T-cell (primary cell): Measurements from ENCODE around the gene TCAP. TPM values are rescaled to one million over a fixed set of nuclear protein-coding genes. Genes with fewer than 3 reads are reported as not detected.

ENCODE experiments used
- ATAC-seq, 4 experiments: fragments of 200-7000 bp in 3 of 4; fragments of 150-1000 bp in 1 of 4; cut with Tn5 transposase; replicated peaks in 1 of 4; 1 replicate in 3 of 4; 2 replicates in 1 of 4; pipeline ENCODE4 v1.10.0; 2021; ENCODE audit warnings: moderate library complexity in 3 of 4, mild to moderate bottlenecking in 2 of 4, moderate number of reproducible peaks in 1 of 4
- CTCF ChIA-PET, 2 donors: fragments of 300-600 bp; sonication (Branson Sonifier 250); formaldehyde crosslinking; loops; one replicate each; lab custom pipeline; 2022; ENCODE audit warnings: antibody characterized with exemption in 2 of 2; lab: Charles Lee
- POLR2A ChIA-PET, 2 donors: fragments of 300-600 bp; sonication (Branson Sonifier 250); formaldehyde crosslinking; loops; one replicate each; lab custom pipeline; 2022; ENCODE audit warnings: antibody characterized with exemption in 2 of 2; lab: Charles Lee
- DNase-seq, 35 experiments: peaks; one replicate each; pipeline versions ENCODE4 v3.0.0 to v3.0.0-alpha.2; 2013 to 2023
- H3K27ac ChIP-seq: one replicate; pipeline ENCODE4 v1.5.1; 2013; ENCODE audit warnings: low read length
- H3K27me3 ChIP-seq, 2 experiments: replicated peaks in 1 of 2; 1 replicate in 1 of 2; 2 replicates in 1 of 2; pipeline versions ENCODE4 v1.6.1 to v1.7.0; 2013; ENCODE audit warnings: low read length in 1 of 2, mixed read lengths in 1 of 2; ENCODE audit not compliant: control insufficient read depth in 2 of 2, insufficient read depth in 2 of 2; ENCODE audit errors: extremely low read depth in 1 of 2
- H3K36me3 ChIP-seq, 2 donors: 1 replicate in 1 of 2; 2 replicates in 1 of 2; pipeline versions ENCODE4 v1.6.1 to v1.7.0; 2013; ENCODE audit warnings: low read length in 1 of 2; ENCODE audit not compliant: control insufficient read depth in 2 of 2, insufficient read depth in 1 of 2; ENCODE audit errors: extremely low read depth in 1 of 2
- H3K4me1 ChIP-seq, 2 experiments: 1 replicate in 1 of 2; 2 replicates in 1 of 2; pipeline versions ENCODE4 v1.6.1 to v1.7.0; 2013; ENCODE audit warnings: low read length in 2 of 2, mixed read lengths in 1 of 2; ENCODE audit not compliant: insufficient read depth in 2 of 2, control insufficient read depth in 1 of 2; ENCODE audit errors: extremely low read depth in 1 of 2
- H3K4me3 ChIP-seq, 2 donors: 1 replicate in 1 of 2; 2 replicates in 1 of 2; pipeline versions ENCODE4 v1.5.1 to v1.7.0; 2013; ENCODE audit warnings: mild to moderate bottlenecking in 2 of 2, low read length in 1 of 2, moderate library complexity in 1 of 2; ENCODE audit not compliant: control insufficient read depth in 1 of 2; ENCODE audit errors: extremely low read depth in 1 of 2
- H3K9me3 ChIP-seq: 2 replicates; pipeline ENCODE4 v1.7.0; 2013
- H3K27ac Mint-ChIP-seq, 2 donors: one replicate each; pipeline ENCODE4 v1.8.0; 2020 to 2021; ENCODE audit warnings: mild to moderate bottlenecking in 2 of 2, mixed read lengths in 2 of 2
- H3K27me3 Mint-ChIP-seq, 2 donors: one replicate each; pipeline ENCODE4 v1.8.0; 2021 to 2022; ENCODE audit warnings: mixed read lengths in 2 of 2
- H3K36me3 Mint-ChIP-seq: one replicate; pipeline ENCODE4 v1.8.0; 2021; ENCODE audit warnings: mixed read lengths
- H3K4me1 Mint-ChIP-seq, 3 donors: one replicate each; pipeline ENCODE4 v1.8.0; 2020 to 2022; ENCODE audit warnings: mixed read lengths in 3 of 3, mild to moderate bottlenecking in 1 of 3
- H3K4me3 Mint-ChIP-seq, 3 donors: one replicate each; pipeline ENCODE4 v1.8.0; 2020 to 2022; ENCODE audit warnings: mild to moderate bottlenecking in 3 of 3, mixed read lengths in 3 of 3, moderate library complexity in 3 of 3
- H3K9me3 Mint-ChIP-seq, 3 donors: one replicate each; pipeline ENCODE4 v1.8.0; 2020 to 2022; ENCODE audit warnings: mixed read lengths in 3 of 3
- WGBS: methylation state at CpG from one replicate; pipeline ENCODE4 v1.1.5; 2013; ENCODE audit warnings: missing lambda C conversion rate; ENCODE audit not compliant: insufficient coverage; 5-methylcytosine and 5-hydroxymethylcytosine counted together
- total RNA-seq, 35 experiments: library from RNA in 6 of 35; stranded (reverse) in 6 of 35; fragments of 120-200 nt in 1 of 35; gene quantifications; one replicate each; pipeline versions ENCODE4 v1.2.1 to v1.2.4 and lab custom pipeline; 2013 to 2026

The TCAP gene
- total RNA-seq, 5 donors from 2014 or later (not counting 1 experiment from before 2014, with no cell fraction given): 2.2 to 7.8 (median 6.6) TPM

DNA sequence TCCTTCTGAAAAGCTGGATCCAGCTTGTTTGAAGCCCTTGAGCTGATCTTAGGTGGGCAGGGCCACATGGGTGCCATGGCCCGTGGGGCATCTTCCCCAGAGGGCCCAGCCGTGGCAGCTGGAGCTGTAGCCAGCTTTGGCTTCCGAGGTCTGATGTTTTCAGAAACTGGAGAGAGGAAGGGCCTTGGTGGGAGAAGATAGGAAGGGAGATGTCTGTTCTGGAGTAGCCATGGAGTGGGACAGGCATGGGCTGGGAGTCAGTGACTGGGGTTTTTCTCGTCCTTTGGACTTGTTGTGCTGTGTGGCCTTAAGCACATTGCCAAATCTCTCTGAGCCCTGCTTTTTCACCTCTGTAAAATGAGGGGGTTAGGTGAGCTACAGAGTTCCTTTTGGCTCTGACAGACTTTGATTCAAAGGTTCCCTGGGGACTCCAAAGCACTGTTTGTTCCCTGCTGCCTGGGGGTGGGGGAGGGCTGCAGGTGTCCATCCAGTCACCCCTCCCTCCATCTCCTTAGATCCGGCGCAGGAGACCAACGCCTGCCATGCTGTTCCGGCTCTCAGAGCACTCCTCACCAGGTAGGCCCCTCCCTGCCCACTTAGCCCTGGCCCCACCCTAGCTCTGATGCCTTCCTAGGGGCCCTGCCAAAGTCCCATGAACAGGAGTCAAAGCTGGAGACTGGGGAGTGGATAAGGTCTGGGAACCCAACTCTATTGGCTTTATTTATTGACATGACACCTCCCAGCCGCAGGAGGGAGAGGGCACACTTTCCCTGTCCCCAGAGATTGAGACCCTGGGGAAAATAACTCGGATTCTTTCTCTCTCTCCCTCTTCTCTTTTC is 36.3 kb upstream of the TCAP start:
- Mint-ChIP-seq H3K27ac (no peak overlapping the region), H3K4me3 (no peak overlapping the region), H3K4me1 (peaks cover 16 to 20% (median 17%) of the 10 kb centered on the region in 3 donors), H3K36me3 (no peaks in the 10 kb centered on the region), H3K27me3 (peaks cover 40 to 43% of the 10 kb centered on the region in 2 donors), H3K9me3 (no peaks in the 10 kb centered on the region)
- DNase-seq: no peak
- Histone ChIP-seq H3K27me3 (peaks cover 0 to 88% of the 10 kb centered on the region in 2 experiments), H3K4me3 (no peak overlapping the region), H3K36me3 (no peaks in the 10 kb centered on the region), H3K4me1 (peaks cover 15 to 23% of the 10 kb centered on the region in 2 experiments), H3K27ac (no peak overlapping the region), H3K9me3 (no peaks in the 10 kb centered on the region)
- ChIA-PET CTCF (interaction anchor here (0.9 to 1.4 kb wide), 3 partner anchors 9 to 81 kb away, joined by 3 to 5 read pairs (median 4); no protein-coding TSS in a partner anchor), POLR2A (interaction anchor here in 1 of 2 donors (1.6 kb wide), 1 partner anchor 10 kb away, joined by 9 read pairs; no protein-coding TSS in a partner anchor)
- WGBS: 73% methylated on average over 4 of the region's 10 CpGs
- ATAC-seq: no peak

DNA sequence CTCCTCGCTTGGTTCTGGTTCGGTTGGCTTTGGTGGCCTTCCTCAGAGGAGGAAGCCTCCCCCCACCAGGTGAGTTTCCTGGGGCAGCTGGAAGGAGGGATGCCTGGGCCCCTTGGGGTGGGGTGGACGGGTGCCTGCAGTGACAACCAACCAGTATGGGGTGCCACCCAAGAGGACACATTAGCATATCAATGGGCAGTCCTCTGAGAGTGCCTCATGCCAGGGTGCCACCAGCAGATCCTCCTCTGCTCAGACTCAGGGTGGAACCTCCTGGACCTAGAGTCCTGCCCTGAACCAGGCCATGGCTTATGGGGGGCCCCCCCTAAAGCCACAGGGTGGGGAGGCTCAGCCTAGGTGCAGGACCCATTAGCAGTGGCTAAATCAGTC is 35.7 kb upstream of the TCAP start:
- peaks cover 19 to 22% (median 21%) of the 10 kb centered on the region in 3 donors for H3K4me1 Mint-ChIP-seq
- no peak overlapping the region for H3K4me3 ChIP-seq
- POLR2A ChIA-PET: no interaction called here
- no peaks in the 10 kb centered on the region for H3K9me3 ChIP-seq
- no peaks in the 10 kb centered on the region for H3K36me3 ChIP-seq
- H3K27ac ChIP-seq: no peak overlapping the region
- H3K4me3 Mint-ChIP-seq: no peak overlapping the region
- H3K36me3 Mint-ChIP-seq: no peaks in the 10 kb centered on the region
- peaks cover 39 to 43% of the 10 kb centered on the region in 2 donors for H3K27me3 Mint-ChIP-seq
- peaks cover 18 to 23% of the 10 kb centered on the region in 2 experiments for H3K4me1 ChIP-seq
- H3K27me3 ChIP-seq: peaks cover 0 to 87% of the 10 kb centered on the region in 2 experiments
- DNase-seq (no peak), ATAC-seq (no peak)
- CTCF ChIA-PET: interaction anchor here in 1 of 2 donors (0.6 to 1.4 kb wide), 2 partner anchors 11 to 38 kb away, joined by 4 to 10 read pairs; no protein-coding TSS in a partner anchor
- 50% methylated on average over 1 of the region's 3 CpGs for WGBS
- H3K9me3 Mint-ChIP-seq: no peaks in the 10 kb centered on the region
- H3K27ac Mint-ChIP-seq: no peak overlapping the region

DNA sequence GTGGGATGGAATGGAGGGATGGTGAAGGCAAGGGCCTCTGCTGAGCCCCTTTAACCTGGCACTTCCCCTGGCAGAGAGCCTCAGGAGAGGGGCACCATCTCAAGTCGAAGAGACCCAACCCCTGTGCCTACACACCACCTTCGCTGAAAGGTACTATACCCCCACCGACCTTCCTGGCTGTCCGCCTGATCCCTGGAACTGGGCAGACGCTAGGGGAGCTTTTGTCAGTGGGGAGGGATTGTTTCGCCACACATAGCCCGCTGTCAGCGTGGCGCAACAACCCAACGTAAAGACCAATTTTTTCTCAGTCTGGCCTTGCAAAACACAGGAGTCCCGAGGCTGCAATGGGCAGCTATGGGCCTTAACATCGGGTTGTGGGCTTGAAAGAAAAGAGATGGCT is 35.3 kb upstream of the TCAP start:
- Histone ChIP-seq H3K27ac (no peak overlapping the region), H3K4me1 (peaks cover 18 to 27% of the 10 kb centered on the region in 2 experiments), H3K9me3 (no peaks in the 10 kb centered on the region), H3K27me3 (peaks cover 0 to 83% of the 10 kb centered on the region in 2 experiments), H3K4me3 (no peak overlapping the region), H3K36me3 (no peaks in the 10 kb centered on the region)
- Mint-ChIP-seq H3K4me1 (peaks cover 22 to 24% (median 22%) of the 10 kb centered on the region in 3 donors), H3K36me3 (no peaks in the 10 kb centered on the region), H3K9me3 (no peaks in the 10 kb centered on the region), H3K27ac (no peak overlapping the region), H3K4me3 (no peak overlapping the region), H3K27me3 (peaks cover 35 to 43% of the 10 kb centered on the region in 2 donors)
- 90% methylated on average over 7 of the region's 12 CpGs for WGBS
- CTCF ChIA-PET: interaction anchor here (0.6 to 5.7 kb wide), 2 partner anchors 8 to 37 kb away, joined by 10 to 40 read pairs; no protein-coding TSS in a partner anchor
- POLR2A ChIA-PET: no interaction called here
- ATAC-seq (no peak), DNase-seq (no peak)

DNA sequence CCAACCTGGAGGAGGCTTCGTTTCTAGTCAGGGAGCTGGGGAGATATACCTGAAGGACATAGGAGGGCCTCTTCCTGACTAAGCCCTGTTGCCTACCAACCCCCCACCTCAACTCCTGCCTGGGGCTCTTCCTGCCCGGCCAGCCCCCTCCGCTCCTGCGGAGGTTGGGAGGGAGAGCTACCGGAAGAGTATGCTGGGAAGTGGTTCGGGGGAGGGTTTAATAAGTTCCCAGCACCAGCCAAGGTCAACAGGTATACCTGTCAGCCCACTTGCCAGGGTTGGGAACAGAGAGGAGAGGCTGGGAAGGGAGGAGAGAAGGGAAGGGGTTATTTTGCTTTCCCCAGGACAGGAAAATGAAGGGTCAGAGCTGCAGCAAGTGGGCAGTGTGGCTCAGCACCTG is 33.7 kb upstream of the TCAP start:
- CTCF ChIA-PET: interaction anchor here (0.6 to 5.7 kb wide), 3 partner anchors 9 to 366 kb away, joined by 5 to 40 read pairs (median 5); no protein-coding TSS in a partner anchor
- Histone ChIP-seq H3K27ac (no peak overlapping the region), H3K9me3 (no peaks in the 10 kb centered on the region), H3K27me3 (peaks cover 0 to 68% of the 10 kb centered on the region in 2 experiments), H3K4me1 (peaks cover 17 to 33% of the 10 kb centered on the region in 2 experiments), H3K36me3 (no peaks in the 10 kb centered on the region), H3K4me3 (no peak overlapping the region)
- no peak for ATAC-seq
- Mint-ChIP-seq H3K27ac (peak overlapping the region in 1 of 2 donors; percentile 25), H3K36me3 (no peaks in the 10 kb centered on the region), H3K4me3 (no peak overlapping the region), H3K27me3 (peaks cover 23 to 28% of the 10 kb centered on the region in 2 donors), H3K9me3 (no peaks in the 10 kb centered on the region), H3K4me1 (peaks cover 21 to 30% (median 22%) of the 10 kb centered on the region in 3 donors)
- no peak for DNase-seq
- WGBS: 59% methylated on average over 2 of the region's 6 CpGs
- POLR2A ChIA-PET: interaction anchor here (0.5 to 0.6 kb wide), 2 partner anchors 16 to 1287 kb away, joined by 3 read pairs; no protein-coding TSS in a partner anchor

DNA sequence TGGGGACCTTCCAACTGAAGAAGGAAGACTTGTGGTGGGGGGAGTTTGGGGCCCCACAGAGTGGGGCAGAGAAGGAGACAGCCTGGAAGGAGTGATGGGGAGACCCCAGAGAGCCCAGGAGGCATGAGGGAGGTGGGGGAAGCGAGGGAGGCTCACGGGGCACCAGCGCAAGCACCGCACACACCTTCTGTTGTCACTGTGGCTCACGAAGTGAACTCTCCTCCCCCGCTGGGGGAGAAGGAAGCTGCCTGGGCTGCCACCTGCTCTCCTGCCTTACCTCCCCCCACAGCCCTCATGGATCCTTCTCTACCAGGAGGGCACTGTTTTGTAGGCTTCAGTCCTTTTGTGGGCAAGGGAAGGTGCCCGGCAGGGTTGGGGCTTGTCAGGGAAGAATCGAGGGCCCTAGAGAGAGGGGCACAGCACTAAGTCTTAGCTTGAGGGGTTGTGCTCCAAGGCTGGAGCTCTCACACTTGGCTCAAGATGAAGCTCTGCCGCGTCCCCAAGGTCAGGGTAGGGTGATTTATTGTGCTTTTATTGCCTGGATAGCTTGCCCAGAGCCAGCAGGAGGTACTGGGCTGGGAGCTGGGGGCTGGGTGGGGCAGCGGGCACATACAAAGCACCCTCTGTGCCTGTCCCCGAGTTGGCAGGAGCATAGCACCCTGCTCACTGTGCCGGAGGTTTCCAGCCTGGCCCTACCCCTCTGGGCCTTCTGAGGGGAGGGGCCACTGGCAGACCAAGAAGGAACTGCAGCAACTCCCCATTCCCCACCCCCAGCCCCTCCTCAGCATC is 32.8 kb upstream of the TCAP start:
- ChIA-PET POLR2A (no interaction called here), CTCF (interaction anchor here in 1 of 2 donors (5.7 kb wide), 1 partner anchor 10 kb away, joined by 40 read pairs; no protein-coding TSS in a partner anchor)
- H3K27ac ChIP-seq: no peak overlapping the region
- Mint-ChIP-seq H3K27ac (no peak overlapping the region), H3K27me3 (peaks cover 18 to 24% of the 10 kb centered on the region in 2 donors), H3K36me3 (no peaks in the 10 kb centered on the region), H3K4me3 (no peak overlapping the region), H3K9me3 (no peaks in the 10 kb centered on the region), H3K4me1 (peaks cover 21 to 34% (median 22%) of the 10 kb centered on the region in 3 donors)
- peaks cover 17 to 30% of the 10 kb centered on the region in 2 experiments for H3K4me1 ChIP-seq
- H3K36me3 ChIP-seq: no peaks in the 10 kb centered on the region
- H3K9me3 ChIP-seq: no peaks in the 10 kb centered on the region
- H3K27me3 ChIP-seq: peaks cover 0 to 59% of the 10 kb centered on the region in 2 experiments
- WGBS: 75% methylated on average over 7 of the region's 13 CpGs
- H3K4me3 ChIP-seq: no peak overlapping the region
- DNase-seq (no peak), ATAC-seq (no peak)
